NCI-H226 (cell line): Measurements from ENCODE around the gene TUBB2B.

Source experiments
- DNase-seq: peaks from one replicate; pipeline ENCODE4 v3.0.0-alpha.2; 2015

TUBB2B gene

DNA sequence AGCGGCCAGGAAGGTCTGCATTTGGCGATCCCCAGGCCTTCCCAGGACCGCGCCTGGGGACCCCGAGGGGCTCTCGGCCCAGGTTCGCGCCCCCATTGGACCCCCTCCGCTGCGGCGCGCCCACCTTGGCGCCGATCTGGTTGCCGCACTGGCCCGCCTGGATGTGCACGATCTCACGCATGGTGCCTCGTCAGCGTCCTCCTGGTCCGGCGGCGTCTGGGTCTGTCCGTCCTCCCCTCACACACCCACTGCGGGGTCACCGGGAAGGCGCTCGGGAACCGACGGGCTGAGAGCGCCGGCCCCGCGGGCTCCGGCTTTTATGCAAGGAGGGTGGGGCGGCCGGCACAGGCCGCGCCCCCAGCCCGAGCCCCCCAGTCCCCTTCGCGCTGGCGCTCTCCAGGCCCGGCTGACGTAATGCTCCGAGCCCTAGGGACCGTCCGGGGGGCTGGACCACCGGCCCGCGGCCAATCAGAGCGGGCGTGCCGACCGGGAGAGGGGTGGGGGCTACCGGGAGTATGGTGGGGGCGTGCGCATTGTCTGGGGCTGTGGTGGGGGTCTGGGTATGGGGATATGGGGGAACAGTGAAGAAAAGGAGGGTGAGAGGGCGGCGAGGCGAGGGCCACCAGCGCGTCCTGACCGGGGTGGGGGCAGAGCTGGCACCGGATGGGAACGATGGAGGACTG lies at the start of gene TUBB2B:
TUBB2B (minus strand) TSS at position 291 of the 683 bp plus-strand sequence; CDS start at position 181, 110 bp downstream.
- no peak for DNase-seq

DNA sequence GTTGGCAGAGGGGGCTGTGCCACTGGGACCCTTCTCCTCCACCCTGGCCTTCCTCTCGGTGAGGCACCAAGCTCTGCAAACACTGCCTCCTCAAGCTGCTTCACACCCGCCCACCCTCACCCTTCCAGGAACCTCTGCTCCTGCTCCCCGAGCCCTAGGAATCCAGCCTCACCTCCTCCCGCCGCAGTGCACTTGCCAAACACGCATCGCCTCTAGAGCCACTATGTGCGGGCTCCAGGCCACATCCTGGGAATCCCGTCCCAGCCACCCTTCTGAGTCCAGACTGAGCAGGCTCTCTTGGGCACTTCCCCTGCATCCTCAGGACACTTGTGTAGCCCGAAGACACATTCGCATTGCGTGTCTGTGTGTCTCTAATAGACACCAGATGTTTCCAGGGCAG lies 49.8 kb upstream of the TUBB2B start:
- DNase-seq: no peak

GRCh38 chr6:3276174-3277167 lies 49.0 kb upstream of the TUBB2B start:
- DNase-seq: no peak

- DNase-seq: no peak
Observed at GRCh38 chr6:3273707-3274521, 46.5 kb upstream of the TUBB2B start.

DNA sequence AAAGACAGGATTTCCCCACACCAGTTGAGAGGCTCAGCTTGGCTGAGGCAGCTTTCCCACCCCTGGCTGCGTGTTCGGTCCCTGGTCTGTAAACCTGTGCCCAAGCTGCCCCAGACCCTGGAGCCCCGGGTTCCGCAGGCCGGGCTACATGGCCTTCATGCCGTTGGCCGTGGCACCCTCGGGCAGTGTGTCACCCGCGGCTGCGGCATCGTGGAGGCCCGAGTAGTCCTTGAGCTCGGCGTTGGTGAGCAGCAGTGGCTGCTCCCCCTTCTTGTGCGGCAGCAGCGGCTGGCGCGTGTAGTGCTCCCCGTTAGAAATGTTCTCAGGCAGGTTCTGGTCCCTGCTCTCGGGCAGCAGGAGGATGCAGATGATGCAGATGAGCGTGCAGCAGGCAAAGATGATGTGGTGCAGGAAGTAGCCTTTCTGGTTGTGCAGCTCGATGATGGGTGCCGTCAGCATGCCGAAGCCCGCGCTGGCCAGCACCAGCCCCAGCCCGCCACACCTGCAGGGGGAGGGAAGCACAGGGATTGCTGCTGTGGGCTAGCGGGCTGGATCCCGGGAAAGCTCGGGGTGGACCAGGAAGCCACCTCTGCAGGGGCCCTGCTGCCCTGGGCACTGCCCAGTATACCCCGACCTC lies 45.6 kb upstream of the TUBB2B start:
- no peak for DNase-seq

DNA sequence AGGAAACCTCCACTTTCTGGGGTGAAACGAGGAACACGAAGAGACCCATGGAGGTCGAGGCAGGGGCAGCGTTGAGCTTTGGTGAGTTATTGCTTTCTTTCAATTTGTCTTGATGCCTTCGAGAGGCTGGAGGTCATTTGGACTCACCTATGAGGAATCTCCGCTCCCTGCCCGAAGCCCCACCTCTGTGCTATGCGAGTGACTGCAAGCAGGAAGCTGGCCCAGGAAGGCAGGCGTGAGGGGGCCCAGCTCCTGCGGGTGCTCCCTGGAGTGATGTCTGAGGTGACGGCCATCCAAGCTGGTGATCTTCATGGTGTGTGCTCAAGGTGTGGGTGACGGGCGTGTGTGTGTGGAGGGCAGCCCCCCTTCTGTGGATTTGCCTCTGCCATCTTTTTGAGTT lies 44.3 kb upstream of the TUBB2B start:
- no peak for DNase-seq

DNA sequence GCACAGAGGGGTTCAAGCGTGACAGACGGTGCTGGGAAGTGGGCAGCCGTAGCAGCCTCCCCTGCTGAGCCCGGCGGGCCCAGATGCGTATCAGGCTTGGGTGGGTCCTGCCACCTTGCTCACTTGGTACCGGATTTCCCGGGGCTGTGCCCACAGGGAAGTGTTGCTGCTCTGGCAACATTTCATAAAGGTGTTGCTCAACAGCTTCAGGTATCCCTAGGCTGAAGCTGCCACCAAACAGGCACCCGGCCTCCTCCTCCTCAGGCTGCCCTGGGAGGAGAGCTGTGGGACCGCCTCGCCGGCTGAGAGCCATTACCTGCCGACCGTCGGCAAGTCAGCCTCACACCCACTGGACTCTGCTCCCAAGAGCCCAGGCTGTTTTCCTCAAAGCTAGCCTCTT lies 42.8 kb upstream of the TUBB2B start:
- no peak for DNase-seq

DNA sequence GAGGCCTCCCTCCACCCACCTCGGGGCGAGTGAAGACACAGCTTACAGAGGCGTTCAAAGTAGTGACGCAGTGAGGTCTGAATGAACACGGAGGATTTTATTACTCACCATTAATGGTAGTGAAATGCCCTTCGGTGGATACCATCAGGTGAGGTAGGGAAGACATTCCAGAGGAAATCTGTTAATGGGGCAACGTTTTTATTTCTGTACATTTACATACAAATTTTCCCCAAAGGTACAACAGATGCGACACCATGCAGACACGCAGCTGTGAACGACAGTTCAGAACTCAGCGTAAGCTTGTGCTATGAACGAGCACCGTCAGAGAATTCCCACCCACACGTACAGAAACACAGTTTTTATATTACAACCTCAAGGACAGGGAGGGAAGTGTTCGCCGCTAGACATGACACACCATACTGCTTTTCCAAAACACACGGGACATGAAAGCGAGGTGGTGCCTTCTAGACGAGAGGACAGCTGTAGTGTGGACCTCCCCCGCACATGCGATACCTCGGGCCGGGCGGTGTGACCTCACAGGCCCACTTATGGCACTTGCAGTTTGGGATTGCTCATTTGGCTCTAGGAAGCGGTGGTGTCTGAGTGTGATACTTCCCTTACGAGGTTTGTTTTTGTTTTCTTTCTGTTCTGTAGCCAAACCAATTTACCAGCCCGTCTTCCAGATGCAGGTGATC lies 42.0 kb upstream of the TUBB2B start:
- no peak for DNase-seq

DNA sequence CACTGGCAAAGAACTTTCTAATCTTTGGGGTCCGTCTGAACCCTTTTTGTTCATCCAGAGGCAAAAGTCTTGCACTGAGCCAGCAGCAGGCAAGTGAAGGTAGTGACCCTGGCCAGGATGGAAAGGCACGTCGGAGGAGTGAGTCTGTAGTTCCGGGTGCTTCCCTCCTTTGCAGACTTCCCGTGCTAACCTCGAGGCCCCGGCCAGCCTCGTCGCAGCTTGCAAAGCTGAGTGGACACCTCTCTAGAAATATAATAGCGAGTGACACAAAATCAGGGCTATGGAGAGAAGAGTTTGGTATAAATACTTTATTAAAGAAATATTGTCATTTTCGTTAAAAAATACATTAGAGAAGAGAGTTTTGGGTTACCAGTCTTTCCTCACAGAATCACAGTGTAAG lies 41.2 kb upstream of the TUBB2B start:
- DNase-seq: no peak

DNA sequence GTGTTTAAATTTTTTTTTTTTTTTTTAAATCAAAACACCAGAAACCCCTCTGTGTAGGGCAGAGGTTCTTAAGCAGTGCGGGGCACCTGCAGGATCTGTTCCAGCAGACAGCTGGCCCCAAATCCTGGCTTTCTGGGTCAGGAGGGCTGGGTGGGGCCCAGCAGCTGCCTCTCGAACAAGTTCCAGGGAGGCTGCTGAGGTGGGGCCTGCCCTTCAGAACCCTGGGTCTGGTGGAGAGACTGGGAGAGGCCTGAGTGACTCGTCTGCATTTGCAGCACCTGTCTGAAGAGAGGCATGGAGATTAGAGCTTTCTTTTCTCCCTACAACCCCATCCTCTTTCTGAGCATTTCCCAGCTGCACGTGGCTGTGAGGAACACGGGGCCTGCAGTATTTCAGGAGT lies 39.7 kb upstream of the TUBB2B start:
- no peak for DNase-seq

GRCh38 chr6:3266170-3266569 lies 38.7 kb upstream of the TUBB2B start:
- no peak for DNase-seq

GRCh38 chr6:3265671-3266070 lies 38.2 kb upstream of the TUBB2B start:
- no peak for DNase-seq

DNA sequence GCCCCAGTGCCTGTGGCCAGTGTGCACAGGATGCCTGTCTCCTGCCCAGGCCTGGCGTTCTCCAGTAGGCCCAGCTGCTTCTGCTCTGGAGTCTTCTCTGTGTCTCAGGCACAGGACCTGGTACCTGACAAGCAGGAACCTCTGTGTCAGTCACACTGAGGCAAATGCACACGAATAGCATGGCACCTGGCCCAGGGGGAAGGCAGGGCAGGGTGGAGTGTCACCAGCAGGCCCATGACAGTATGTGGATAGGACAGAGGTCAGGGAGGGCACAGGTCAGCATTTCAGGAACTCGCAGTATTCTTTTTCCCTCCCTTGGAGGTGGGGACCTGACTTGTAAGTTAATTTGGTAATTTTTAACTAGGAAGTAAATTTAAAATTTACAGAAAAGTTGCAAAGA lies 36.9 kb upstream of the TUBB2B start:
- no peak for DNase-seq

GRCh38 chr6:3263096-3263495 lies 35.6 kb upstream of the TUBB2B start:
- DNase-seq: no peak

- no peak for DNase-seq
Observed at GRCh38 chr6:3261921-3262320, 34.5 kb upstream of the TUBB2B start.

DNA sequence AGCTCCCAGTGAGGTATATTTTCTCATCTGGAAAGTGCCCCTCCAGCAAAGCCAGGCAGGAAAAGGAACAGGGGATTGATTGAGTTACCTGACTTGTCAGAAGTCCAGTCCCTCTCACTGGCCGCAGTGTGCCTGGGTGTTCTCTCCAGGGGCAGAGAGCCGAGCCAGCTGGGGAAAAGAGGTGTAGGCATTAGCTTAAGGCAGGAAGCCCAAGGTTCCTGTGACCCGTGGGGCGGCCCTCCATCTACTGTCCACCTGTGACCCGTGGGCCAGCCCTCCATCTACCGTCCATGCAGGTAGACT lies 34.0 kb upstream of the TUBB2B start:
- DNase-seq: no peak

DNA sequence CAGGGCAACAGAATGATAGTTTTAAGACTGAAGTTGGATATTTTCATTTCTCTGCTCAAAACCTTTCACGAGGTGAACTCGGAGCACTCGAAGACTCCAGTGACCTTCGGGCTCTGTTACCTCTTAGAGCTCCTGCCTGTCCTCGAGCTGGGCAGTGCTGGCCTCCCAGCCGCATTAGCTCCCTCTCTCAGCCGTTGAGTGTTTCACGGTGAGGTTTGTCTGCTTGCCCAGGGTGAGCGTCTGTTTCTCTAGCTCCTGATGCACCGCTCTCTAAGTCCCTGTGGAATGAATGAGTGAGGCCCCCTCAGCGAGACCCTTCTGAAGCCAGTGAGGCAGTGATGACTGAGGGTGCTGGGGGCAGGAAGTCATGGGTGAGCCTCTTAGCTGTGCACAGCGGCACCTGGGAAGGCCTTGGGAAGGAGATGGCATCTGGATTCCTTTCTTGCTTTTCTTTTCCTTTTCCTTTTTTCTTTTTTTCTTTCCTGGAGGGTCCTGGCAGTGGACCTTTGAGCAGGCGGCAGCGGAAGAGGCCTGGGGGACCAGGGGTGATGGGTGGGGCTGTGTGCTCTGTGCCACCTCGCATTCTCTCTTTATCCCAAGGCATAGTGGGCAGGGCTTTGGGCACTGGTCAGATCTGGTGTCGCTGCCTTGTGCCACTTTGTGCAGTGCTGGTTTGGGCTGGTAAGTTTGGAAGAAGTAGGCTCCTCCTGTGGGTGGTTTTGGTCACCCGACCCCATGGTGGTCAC lies 33.5 kb upstream of the TUBB2B start:
- DNase-seq: no peak

DNA sequence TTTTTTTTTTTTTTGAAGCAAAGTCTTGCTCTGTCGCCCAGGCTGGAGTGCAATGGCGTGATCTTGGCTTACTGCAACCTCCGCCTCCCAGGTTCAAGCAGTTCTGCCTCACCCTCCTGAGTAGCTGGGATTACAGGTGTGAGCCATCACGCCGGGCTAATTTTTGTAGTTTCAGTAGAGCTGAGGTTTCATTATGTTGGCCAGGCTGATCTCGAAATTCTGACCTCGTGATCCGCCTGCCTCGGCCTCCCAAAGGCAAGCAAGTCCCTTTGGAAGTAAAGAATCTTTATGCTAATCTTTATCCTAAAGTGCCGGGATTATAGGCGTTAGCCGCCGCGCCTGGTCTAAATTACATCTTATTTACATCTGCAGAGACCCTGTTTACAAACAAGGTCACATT lies 32.8 kb upstream of the TUBB2B start:
- no peak for DNase-seq

- DNase-seq: peak; percentile 7
Observed at GRCh38 chr6:3259491-3259958, 32.1 kb upstream of the TUBB2B start.

DNA sequence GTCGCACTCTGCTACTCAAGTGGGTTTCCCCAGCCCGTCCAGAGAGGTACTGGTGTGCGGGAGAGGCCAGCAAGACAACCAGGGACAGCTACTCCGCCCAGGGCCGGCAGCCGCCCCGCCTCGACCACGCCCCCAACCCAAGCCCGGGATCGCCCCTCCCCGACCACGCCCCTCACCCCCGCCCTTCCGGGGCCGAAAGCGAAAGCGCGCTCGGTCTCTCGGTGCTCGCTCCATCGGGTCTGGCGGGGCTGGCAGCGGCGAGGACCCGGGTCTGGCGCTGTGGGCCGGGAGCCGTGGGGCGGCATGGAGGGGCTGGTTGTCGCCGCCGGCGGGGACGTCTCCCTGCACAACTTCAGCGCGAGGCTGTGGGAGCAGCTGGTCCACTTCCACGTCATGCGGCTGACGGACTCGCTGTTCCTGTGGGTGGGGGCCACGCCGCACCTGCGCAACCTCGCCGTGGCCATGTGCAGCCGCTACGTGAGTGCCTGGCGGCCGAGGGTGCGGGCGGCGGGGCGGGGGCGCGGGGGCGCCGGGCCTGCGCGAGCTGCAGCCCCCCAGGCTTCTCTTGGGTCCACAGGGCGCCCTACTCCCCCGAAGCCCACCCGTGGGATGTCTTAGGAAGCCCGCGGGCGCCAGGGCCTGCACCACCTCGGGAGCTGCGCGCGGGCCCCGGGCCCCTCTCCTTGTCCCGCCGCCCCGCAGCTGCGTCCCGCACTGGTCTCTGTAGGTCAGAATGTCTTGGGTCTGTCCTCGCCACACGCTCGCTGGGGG lies 31.5 kb upstream of the TUBB2B start, which contains the start of gene PSMG4:
PSMG4 (plus strand) TSS at position 228 of the 771 bp plus-strand sequence; CDS start at position 304, 76 bp downstream.
- peak; percentile 78 for DNase-seq
